ENCODE data around the gene CCRL2. TPM values are rescaled to one million over a fixed set of nuclear protein-coding genes. Genes with fewer than 3 reads are reported as not detected.

Gene CCRL2
- total and polyA plus RNA-seq, 9 of the 15 experiments (the other 6 are each of a cell fraction or from before 2014, with no cell fraction given): 3.4 to 5.7 (median 4.0) TPM

DNA sequence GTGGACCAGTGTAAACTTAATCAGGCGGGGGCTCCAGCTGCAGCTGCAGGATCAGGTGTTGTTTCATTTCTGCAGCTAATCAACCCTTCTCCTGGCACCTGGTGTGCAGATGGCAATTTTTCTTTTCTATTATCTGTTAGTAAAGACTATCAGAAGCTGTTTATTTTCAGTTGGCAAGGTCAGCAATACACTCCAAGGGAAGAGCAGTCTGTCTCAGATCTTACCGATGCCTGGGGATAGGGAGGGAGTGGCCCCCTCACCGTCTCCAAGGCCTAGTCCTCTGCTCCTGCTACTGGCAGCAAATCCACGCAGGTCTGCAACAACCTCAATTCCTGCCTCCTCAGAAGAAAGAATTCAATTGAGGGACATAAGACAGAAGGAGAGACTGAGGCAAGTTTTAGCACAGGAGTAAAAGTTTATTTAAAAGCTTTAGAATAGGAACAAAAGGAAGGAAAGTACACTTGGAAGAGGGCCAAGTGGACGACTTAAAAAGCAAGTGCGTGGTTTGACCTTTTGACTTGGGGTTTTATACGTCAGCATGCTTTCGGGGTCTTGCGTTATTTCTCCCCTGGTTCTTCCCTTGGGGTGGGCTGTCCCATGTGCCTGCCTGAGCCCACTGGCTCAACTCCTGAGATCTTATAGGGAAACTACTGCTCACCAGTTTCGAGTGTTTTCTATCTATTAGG is 9.2 kb downstream of the CCRL2 start (continued):
- TF ChIP-seq, protein P1, sequence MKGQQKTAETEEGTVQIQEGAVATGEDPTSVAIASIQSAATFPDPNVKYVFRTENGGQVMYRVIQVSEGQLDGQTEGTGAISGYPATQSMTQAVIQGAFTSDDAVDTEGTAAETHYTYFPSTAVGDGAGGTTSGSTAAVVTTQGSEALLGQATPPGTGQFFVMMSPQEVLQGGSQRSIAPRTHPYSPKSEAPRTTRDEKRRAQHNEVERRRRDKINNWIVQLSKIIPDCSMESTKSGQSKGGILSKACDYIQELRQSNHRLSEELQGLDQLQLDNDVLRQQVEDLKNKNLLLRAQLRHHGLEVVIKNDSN (CRISPR knock-in tag; IDR thresholded peaks at IDR 0.05): no peak
- TF ChIP-seq, protein P2, sequence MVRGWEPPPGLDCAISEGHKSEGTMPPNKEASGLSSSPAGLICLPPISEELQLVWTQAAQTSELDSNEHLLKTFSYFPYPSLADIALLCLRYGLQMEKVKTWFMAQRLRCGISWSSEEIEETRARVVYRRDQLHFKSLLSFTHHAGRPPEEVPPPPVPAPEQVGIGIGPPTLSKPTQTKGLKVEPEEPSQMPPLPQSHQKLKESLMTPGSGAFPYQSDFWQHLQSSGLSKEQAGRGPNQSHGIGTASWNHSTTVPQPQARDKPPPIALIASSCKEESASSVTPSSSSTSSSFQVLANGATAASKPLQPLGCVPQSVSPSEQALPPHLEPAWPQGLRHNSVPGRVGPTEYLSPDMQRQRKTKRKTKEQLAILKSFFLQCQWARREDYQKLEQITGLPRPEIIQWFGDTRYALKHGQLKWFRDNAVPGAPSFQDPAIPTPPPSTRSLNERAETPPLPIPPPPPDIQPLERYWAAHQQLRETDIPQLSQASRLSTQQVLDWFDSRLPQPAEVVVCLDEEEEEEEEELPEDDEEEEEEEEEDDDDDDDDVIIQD (CRISPR knock-in tag; IDR thresholded peaks at IDR 0.05): no peak
- TF ChIP-seq ETS1 (conservative IDR thresholded peaks at IDR 0.05; ENCODE audit: control insufficient read depth, low read depth, low read length): no peak
- TF ChIP-seq CBX1 (IDR thresholded peaks at IDR 0.05; ENCODE audit: low read depth): no peak
- TF ChIP-seq THRA (IDR thresholded peaks at IDR 0.05): no peak
- peak; percentile 86 for TF ChIP-seq VEZF1 (CRISPR knock-in tag; IDR thresholded peaks at IDR 0.05)
- TF ChIP-seq ZNF384 (IDR thresholded peaks at IDR 0.05; ENCODE audit: low read depth, low read length): no peak
- TF ChIP-seq ZKSCAN1 (IDR thresholded peaks at IDR 0.05; ENCODE audit: low read depth, low read length): no peak
- TF ChIP-seq E2F6 (IDR thresholded peaks at IDR 0.05; ENCODE audit: borderline replicate concordance in 1 of 2, extremely low read depth in 1 of 2, insufficient read depth in 1 of 2, insufficient read length in 1 of 2, low read depth in 1 of 2, low read length in 1 of 2, poor library complexity in 1 of 2, severe bottlenecking in 1 of 2): no peak
- TF ChIP-seq PKNOX1 (IDR thresholded peaks at IDR 0.05): no peak
- TF ChIP-seq CBFA2T3 (IDR thresholded peaks at IDR 0.05): peak; percentile 42; the same call in 1 of the 2 replicates
- 0 out of 2 replicates have a peak, but pooled peaks have one; percentile 9 for TF ChIP-seq ZNF584 (CRISPR knock-in tag; IDR thresholded peaks at IDR 0.05; ENCODE audit: low read depth)
- no peak for TF ChIP-seq POLR2AphosphoS5 (IDR thresholded peaks at IDR 0.05; ENCODE audit: control insufficient read depth, insufficient read depth, low read depth, low read length)
- no peak for TF ChIP-seq FUS (optimal IDR thresholded peaks at IDR 0.05; ENCODE audit: low read depth, low read length)
- no peak for TF ChIP-seq ZNF75A (CRISPR knock-in tag; IDR thresholded peaks at IDR 0.05)
- TF ChIP-seq ZNF79 (CRISPR knock-in tag; IDR thresholded peaks at IDR 0.05; ENCODE audit: low read depth): 0 out of 2 replicates have a peak, but pooled peaks have one; percentile 8
- TF ChIP-seq ZNF830 (CRISPR knock-in tag; IDR thresholded peaks at IDR 0.05): no peak
